OCI-LY3 (cell line): ENCODE measurements around the gene DDX31.

Experiments
- H2AFZ ChIP-seq: fragments of 200-600, 300-600 bp; shearing (Covaris generic); 2 replicates; pipeline ENCODE4 v1.6.0; 2014; ENCODE audit warnings: antibody characterized with exemption, low read depth, low read length
- H3K27ac ChIP-seq: fragments of 200-600, 300-600 bp; sonication (generic); 2 replicates; pipeline ENCODE4 v1.5.1; 2014; ENCODE audit warnings: mild to moderate bottlenecking, low read length, moderate library complexity, mixed read lengths
- H3K27me3 ChIP-seq: fragments of 200-600, 300-600 bp; sonication (generic); 2 replicates; pipeline ENCODE4 v1.6.1; 2014; ENCODE audit warnings: low read depth, low read length, mixed read lengths
- H3K36me3 ChIP-seq: fragments of 200-600, 300-600 bp; sonication (generic); replicated peaks from 2 replicates; pipeline ENCODE3; 2014; ENCODE audit warnings: low read depth, low read length, mixed read lengths
- H3K4me1 ChIP-seq: fragments of 300-600, 200-600 bp; sonication (generic); 2 replicates; pipeline ENCODE4 v1.6.1; 2014; ENCODE audit warnings: low read length, mixed read lengths
- H3K4me2 ChIP-seq: fragments of 200-600, 300-600 bp; sonication (generic); 2 replicates; pipeline ENCODE4 v1.6.1; 2014; ENCODE audit warnings: low read length, mixed read lengths
- H3K4me3 ChIP-seq: fragments of 300-600, 200-600 bp; sonication (generic); 2 replicates; pipeline ENCODE4 v1.5.1; 2014; ENCODE audit warnings: antibody characterized with exemption, mild to moderate bottlenecking, low read length, moderate library complexity
- H3K79me2 ChIP-seq: fragments of 300-600, 200-600 bp; shearing (Covaris generic); 2 replicates; pipeline ENCODE4 v1.6.1; 2014; ENCODE audit warnings: mild to moderate bottlenecking, low read length, mixed read lengths
- H3K9ac ChIP-seq: fragments of 300-600, 200-600 bp; shearing (Covaris generic); 2 replicates; pipeline ENCODE4 v1.6.0; 2014; ENCODE audit warnings: mild to moderate bottlenecking, low read length, moderate library complexity
- H3K9me3 ChIP-seq: fragments of 200-600, 300-600 bp; shearing (Covaris generic); 2 replicates; pipeline ENCODE4 v1.6.1; 2014; ENCODE audit warnings: low read length, mixed read lengths; ENCODE audit not compliant: insufficient read depth
- H4K20me1 ChIP-seq: fragments of 200-600, 300-600 bp; sonication (generic); 2 replicates; pipeline ENCODE4 v1.6.1; 2016; ENCODE audit warnings: low read length, mixed read lengths; ENCODE audit not compliant: insufficient read depth
- CTCF ChIP-seq: fragments of 200-600, 300-600 bp; sonication (generic); IDR thresholded peaks from 2 replicates; pipeline ENCODE4 v1.5.1; 2014; ENCODE audit warnings: antibody characterized with exemption, low read length, low read depth
- EZH2phosphoT487 ChIP-seq: fragments of 200-600 bp; shearing (Covaris generic); IDR thresholded peaks from 2 replicates; pipeline ENCODE4 v1.6.1; 2018; ENCODE audit warnings: antibody characterized with exemption, mixed run types, low read depth

DDX31 gene

GRCh38 chr9:132585954-132586829 is 83.6 kb downstream of the DDX31 start:
- Histone ChIP-seq H3K27ac (no peak overlapping the region), H3K4me2 (peak overlapping the region; percentile 29; the same call in 1 of the 2 replicates), H3K79me2 (no peaks in the 10 kb centered on the region), H3K4me1 (peaks cover 9% of the 10 kb centered on the region), H3K27me3 (no peaks in the 10 kb centered on the region), H2AFZ (no peak overlapping the region), H3K4me3 (no peak overlapping the region), H3K9ac (no peak overlapping the region), H4K20me1 (no peaks in the 10 kb centered on the region), H3K36me3 (no peaks in the 10 kb centered on the region), H3K9me3 (no peaks in the 10 kb centered on the region)
- no peak for TF ChIP-seq EZH2phosphoT487
- no peak for TF ChIP-seq CTCF

- Histone ChIP-seq H3K4me1 (peaks cover 9% of the 10 kb centered on the region), H3K4me2 (no peak overlapping the region), H4K20me1 (no peaks in the 10 kb centered on the region), H2AFZ (no peak overlapping the region), H3K9me3 (no peaks in the 10 kb centered on the region), H3K79me2 (no peaks in the 10 kb centered on the region), H3K27ac (no peak overlapping the region), H3K9ac (no peak overlapping the region), H3K27me3 (no peaks in the 10 kb centered on the region), H3K36me3 (no peaks in the 10 kb centered on the region), H3K4me3 (no peak overlapping the region)
- TF ChIP-seq CTCF (no peak), EZH2phosphoT487 (no peak)
These were observed 84.9 kb downstream of the DDX31 start for GRCh38 chr9:132584601-132585560.

GRCh38 chr9:132583584-132584304 is 86.0 kb downstream of the DDX31 start:
- no peak overlapping the region for H3K4me3 ChIP-seq
- no peaks in the 10 kb centered on the region for H3K9me3 ChIP-seq
- TF ChIP-seq CTCF (no peak), EZH2phosphoT487 (no peak)
- H2AFZ ChIP-seq = no peak overlapping the region
- H3K4me2 ChIP-seq = no peak overlapping the region
- H3K4me1 ChIP-seq = peaks cover 9% of the 10 kb centered on the region
- no peaks in the 10 kb centered on the region for H3K79me2 ChIP-seq
- H4K20me1 ChIP-seq = no peaks in the 10 kb centered on the region
- no peak overlapping the region for H3K27ac ChIP-seq
- no peaks in the 10 kb centered on the region for H3K27me3 ChIP-seq
- H3K36me3 ChIP-seq = no peaks in the 10 kb centered on the region
- H3K9ac ChIP-seq = no peak overlapping the region
